D721Med (cell line): Measurements from ENCODE around the gene PROCA1.

ENCODE experiments used
- DNase-seq: peaks from one replicate; pipeline ENCODE4 v3.0.0; 2011; ENCODE audit warnings: low spot score; ENCODE audit not compliant: insufficient read length
- FAIRE-seq: peaks from 2 replicates; lab custom pipeline; 2011; peaks lifted over from hg19 to GRCh38; lab: Jason Lieb, UNC
- TF ChIP-seq, protein P1 (sequence below): IDR thresholded peaks from 2 replicates; pipeline ENCODE4 v1.5.1; 2012; ENCODE audit warnings: mild to moderate bottlenecking, control low read depth; ENCODE audit not compliant: insufficient read depth; ENCODE audit errors: missing control alignments

The PROCA1 gene

DNA sequence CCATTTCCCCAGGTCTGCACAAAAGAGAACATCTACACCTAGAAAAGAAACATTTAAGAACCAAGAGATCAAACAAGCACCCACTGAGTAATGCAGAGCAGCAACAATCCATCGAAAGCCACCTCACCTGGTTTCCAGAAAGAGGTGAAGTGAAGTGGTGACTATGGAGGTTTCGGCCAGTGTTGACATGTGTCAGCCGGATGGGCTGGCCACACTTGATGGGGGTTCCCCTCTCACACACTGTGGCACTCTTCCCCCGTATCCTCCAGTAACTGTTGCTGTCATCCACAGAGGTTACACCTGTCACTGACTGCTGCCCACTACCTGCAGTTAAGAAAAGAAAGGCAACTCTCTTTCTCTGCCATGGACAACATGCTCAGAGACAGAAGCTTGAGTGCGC is 56.5 kb downstream of the PROCA1 start:
- TF ChIP-seq, protein P1, sequence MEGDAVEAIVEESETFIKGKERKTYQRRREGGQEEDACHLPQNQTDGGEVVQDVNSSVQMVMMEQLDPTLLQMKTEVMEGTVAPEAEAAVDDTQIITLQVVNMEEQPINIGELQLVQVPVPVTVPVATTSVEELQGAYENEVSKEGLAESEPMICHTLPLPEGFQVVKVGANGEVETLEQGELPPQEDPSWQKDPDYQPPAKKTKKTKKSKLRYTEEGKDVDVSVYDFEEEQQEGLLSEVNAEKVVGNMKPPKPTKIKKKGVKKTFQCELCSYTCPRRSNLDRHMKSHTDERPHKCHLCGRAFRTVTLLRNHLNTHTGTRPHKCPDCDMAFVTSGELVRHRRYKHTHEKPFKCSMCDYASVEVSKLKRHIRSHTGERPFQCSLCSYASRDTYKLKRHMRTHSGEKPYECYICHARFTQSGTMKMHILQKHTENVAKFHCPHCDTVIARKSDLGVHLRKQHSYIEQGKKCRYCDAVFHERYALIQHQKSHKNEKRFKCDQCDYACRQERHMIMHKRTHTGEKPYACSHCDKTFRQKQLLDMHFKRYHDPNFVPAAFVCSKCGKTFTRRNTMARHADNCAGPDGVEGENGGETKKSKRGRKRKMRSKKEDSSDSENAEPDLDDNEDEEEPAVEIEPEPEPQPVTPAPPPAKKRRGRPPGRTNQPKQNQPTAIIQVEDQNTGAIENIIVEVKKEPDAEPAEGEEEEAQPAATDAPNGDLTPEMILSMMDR = no peak
- no peak for FAIRE-seq

More for the DNA sequence above, 56.5 kb downstream of the PROCA1 start:
- DNase-seq = no peak
